GM13977 (cell line): Measurements from ENCODE around the gene CCDC187.

Experiments used
- DNase-seq: peaks from one replicate; pipeline ENCODE4 v3.0.0; 2012; ENCODE audit warnings: low spot score
- in situ Hi-C: fragments of 300-500 bp; cut with MboI; formaldehyde crosslinking; loops from one replicate; pipeline ENCODE4 v1.12.0; 2022; ENCODE audit warnings: low sequenced_read_pairs, low pct_unique_long_range_greater_than_20kb, mixed read lengths, inconsistent platforms; ENCODE audit not compliant: unreplicated experiment
- TF ChIP-seq, protein P1 (sequence below): IDR thresholded peaks from 2 replicates; pipeline ENCODE4 v1.5.1; 2012; ENCODE audit warnings: mild to moderate bottlenecking, control low read depth; ENCODE audit not compliant: insufficient read depth; ENCODE audit errors: extremely low read depth, missing control alignments

The CCDC187 gene

DNA sequence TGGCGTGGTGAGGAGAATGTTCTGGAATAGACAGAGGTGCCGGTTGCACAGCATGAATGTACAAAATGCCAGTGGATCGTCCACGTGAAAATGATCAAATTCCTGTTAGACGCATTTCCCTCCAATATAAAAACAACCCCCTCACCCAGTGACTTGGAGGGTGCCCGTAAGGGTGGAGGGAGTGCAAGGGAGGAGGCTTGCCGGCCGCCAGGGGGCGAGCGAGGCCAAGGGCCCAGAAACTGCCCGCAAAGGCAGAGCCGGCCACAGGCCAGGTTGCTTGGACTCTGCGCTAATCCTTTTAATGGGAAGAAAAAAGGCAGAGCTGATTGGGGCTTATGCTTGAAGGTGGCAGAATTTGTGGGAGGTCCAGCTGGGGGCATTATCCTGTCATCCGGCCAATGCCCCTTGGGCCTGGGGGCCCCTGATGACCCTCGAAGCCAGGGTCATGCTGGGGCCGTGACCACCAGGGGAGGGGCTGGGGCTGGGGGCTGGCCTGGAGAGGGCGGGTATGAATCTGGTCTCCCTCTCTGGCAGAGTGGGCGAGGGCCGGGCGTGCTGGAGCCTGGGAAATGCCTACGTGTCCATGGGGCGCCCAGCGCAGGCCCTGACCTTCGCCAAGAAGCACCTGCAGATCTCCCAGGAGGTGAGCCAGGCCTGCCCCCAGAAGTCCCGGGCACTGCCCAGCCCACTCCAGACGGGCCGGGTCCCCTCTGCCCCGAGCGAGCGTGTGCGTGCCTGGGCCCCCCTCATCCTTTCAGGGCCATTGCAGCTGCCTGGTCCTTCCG lies 35.5 kb upstream of the CCDC187 start:
- DNase-seq: peak; percentile 85
- TF ChIP-seq, protein P1, sequence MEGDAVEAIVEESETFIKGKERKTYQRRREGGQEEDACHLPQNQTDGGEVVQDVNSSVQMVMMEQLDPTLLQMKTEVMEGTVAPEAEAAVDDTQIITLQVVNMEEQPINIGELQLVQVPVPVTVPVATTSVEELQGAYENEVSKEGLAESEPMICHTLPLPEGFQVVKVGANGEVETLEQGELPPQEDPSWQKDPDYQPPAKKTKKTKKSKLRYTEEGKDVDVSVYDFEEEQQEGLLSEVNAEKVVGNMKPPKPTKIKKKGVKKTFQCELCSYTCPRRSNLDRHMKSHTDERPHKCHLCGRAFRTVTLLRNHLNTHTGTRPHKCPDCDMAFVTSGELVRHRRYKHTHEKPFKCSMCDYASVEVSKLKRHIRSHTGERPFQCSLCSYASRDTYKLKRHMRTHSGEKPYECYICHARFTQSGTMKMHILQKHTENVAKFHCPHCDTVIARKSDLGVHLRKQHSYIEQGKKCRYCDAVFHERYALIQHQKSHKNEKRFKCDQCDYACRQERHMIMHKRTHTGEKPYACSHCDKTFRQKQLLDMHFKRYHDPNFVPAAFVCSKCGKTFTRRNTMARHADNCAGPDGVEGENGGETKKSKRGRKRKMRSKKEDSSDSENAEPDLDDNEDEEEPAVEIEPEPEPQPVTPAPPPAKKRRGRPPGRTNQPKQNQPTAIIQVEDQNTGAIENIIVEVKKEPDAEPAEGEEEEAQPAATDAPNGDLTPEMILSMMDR: peak; percentile 95
- in situ Hi-C loops: no loop called here

DNA sequence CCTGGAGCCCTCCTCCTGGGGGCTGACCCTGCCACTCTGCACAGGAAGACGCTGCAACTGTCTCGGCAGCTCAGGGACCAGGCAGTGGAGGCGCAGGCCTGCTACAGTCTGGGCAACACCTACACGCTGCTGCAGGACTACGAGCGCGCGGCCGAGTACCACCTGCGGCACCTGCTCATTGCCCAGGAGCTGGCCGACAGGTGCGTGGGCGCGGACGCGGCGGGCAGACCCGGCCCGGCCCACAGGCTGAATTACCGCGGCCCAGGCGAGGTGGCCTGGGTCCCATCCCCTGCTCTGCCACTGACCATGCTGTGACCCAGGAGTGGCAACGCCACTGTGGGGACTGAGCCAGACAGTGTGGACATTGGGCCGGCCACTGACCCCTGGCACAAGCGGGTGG lies 34.6 kb upstream of the CCDC187 start:
- TF ChIP-seq, protein P1: no peak
- no peak for DNase-seq
- in situ Hi-C loops: no loop called here

DNA sequence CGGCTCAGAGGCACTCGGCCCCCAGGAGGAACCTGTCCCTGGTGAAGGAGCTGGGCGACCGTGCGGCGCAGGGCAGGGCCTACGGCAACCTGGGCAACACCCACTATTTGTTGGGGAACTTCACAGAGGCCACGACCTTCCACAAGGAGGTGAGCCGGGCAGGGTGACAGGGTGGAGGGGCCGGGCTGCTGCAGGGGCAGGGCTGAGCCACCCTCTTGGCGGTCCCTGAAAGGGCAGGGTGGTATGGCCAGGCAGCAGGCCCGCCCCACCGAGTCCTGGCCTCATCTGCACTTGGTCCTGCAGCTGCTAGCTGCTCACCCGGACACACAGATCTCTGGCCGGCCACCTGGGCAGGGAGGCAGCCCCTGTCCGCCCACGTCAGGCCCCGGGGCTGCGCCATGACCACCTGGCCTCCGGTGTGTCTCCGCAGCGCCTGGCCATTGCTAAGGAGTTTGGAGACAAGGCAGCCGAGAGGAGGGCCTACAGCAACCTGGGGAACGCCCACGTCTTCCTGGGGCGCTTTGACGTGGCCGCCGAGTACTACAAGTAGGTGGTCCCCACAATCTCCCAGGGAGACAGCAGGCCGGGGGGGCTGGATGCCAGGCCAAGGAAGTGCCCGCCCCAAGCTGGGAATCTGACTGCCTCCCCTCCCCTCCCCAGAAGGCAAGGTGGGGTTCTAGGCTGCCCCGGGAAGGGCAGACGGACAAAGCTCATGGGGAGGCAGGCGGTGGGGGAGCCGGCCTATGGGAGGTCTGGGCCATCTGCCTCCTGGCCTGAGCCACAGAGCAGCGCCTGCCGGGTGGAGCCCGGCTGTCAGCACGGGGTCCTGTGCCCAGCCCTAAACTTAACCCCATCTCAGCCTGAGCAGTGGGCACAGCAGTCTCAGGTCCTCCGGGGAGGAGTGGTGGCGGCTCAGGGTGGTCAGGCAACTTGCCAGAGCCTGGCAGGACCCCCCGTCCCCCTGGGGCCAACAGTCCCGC lies 33.8 kb upstream of the CCDC187 start:
- in situ Hi-C loops: no loop called here
- TF ChIP-seq, protein P1: no peak
- no peak for DNase-seq

DNA sequence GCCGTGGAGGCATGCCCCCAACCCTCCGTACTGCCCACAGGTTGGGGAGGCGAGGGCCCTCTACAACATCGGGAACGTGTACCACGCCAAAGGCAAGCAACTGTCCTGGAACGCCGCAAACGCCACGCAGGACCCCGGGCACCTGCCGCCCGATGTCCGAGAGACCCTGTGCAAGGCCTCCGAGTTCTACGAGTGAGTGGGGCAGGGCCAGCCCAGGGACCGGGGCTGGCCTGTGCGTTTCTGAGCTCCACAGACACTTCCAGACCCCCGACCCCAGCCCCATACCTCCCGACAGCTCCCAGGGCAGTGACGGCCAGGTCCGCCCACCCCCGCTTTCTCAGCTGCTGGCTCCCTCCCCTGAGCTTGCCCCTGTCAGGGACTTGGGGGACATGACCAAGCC lies 33.0 kb upstream of the CCDC187 start:
- in situ Hi-C loops: no loop called here
- DNase-seq: no peak
- TF ChIP-seq, protein P1: no peak

DNA sequence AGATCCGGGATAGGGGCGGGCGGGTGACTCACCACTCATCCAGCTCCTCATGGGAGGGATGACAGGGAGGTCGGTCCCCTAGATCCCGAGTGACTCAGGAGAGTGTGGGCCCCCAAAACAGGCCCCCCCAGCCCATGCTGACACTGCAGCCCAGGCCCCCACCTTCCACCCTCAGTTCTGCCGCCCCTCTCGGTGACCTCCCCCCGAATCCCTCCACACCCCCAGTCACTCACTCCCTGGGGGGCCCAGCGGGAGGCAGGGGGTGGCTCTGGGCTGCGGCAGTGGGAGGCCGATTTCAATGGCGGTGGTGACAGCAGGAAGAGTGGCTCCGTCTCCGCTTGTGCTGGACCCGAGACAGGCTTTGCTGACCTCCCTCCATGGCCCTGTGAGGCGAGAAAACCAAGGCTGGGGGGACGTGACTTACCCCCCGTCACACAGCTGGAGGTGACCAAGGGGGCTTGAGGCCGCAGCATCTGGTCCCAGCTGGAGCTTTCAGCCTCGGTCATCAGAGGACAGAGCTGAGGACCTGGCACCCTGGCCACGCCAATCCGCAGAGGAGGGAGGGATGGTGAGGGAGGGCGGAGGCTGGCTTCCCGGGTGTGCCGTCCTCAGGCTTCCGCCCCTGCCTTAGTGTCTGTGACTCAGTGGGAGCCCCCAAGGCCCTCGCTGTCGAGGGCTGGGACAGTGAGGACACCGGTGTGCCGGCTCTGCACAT lies 32.4 kb upstream of the CCDC187 start:
- DNase-seq: no peak
- TF ChIP-seq, protein P1: no peak
- in situ Hi-C loops: no loop called here
